ENCODE data around the gene SNX25.

GRCh38 chr4:185207466-185207865 lies 1.9 kb upstream of the SNX25 start:
- TF ChIP-seq, protein P1, sequence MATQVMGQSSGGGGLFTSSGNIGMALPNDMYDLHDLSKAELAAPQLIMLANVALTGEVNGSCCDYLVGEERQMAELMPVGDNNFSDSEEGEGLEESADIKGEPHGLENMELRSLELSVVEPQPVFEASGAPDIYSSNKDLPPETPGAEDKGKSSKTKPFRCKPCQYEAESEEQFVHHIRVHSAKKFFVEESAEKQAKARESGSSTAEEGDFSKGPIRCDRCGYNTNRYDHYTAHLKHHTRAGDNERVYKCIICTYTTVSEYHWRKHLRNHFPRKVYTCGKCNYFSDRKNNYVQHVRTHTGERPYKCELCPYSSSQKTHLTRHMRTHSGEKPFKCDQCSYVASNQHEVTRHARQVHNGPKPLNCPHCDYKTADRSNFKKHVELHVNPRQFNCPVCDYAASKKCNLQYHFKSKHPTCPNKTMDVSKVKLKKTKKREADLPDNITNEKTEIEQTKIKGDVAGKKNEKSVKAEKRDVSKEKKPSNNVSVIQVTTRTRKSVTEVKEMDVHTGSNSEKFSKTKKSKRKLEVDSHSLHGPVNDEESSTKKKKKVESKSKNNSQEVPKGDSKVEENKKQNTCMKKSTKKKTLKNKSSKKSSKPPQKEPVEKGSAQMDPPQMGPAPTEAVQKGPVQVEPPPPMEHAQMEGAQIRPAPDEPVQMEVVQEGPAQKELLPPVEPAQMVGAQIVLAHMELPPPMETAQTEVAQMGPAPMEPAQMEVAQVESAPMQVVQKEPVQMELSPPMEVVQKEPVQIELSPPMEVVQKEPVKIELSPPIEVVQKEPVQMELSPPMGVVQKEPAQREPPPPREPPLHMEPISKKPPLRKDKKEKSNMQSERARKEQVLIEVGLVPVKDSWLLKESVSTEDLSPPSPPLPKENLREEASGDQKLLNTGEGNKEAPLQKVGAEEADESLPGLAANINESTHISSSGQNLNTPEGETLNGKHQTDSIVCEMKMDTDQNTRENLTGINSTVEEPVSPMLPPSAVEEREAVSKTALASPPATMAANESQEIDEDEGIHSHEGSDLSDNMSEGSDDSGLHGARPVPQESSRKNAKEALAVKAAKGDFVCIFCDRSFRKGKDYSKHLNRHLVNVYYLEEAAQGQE (IDR thresholded peaks at IDR 0.05; ENCODE audit: insufficient read depth in 1 of 2, low read depth in 2 of 2, low read length in 2 of 2) = no peak
- no peak for TF ChIP-seq POLR2AphosphoS5 (IDR thresholded peaks at IDR 0.05; ENCODE audit: low read depth, low read length)
- TF ChIP-seq TAF1 (IDR thresholded peaks at IDR 0.05; ENCODE audit: borderline replicate concordance, insufficient read depth, low read length) = no peak
- no peak for TF ChIP-seq SIN3A (IDR thresholded peaks at IDR 0.05; ENCODE audit: borderline replicate concordance, insufficient read depth, low read length)
- TF ChIP-seq FOXP2 (optimal IDR thresholded peaks at IDR 0.05; ENCODE audit: borderline replicate concordance, extremely low read depth, extremely low read length, insufficient read depth) = no peak
